DND-41 (cell line): ENCODE results near the gene PLEKHA6.

Source experiments
- ATAC-seq: fragments of 200-7000 bp; cut with Tn5 transposase; 3 replicates; pipeline ENCODE4 v1.9.1; 2021; ENCODE audit warnings: low read depth; ENCODE audit not compliant: insufficient read depth
- DNase-seq: peaks from one replicate; pipeline ENCODE4 v3.0.0-alpha.2; 2020
- H2AFZ ChIP-seq: 2 replicates; pipeline ENCODE4 v1.6.0; 2012; ENCODE audit warnings: low read depth, low read length
- H3K27ac ChIP-seq: 2 replicates; pipeline ENCODE4 v1.5.1; 2012; ENCODE audit warnings: low read length, inconsistent platforms
- H3K27me3 ChIP-seq: fragments of 200-600 bp; sonication (generic); 2 replicates; pipeline ENCODE4 v1.6.0; 2012; ENCODE audit warnings: low read length, mild to moderate bottlenecking, inconsistent platforms; ENCODE audit not compliant: insufficient read depth, poor library complexity
- H3K36me3 ChIP-seq: 2 replicates; pipeline ENCODE4 v1.5.1; 2012; ENCODE audit warnings: low read length, inconsistent platforms; ENCODE audit not compliant: insufficient read depth
- H3K4me1 ChIP-seq: 2 replicates; pipeline ENCODE4 v1.5.1; 2012; ENCODE audit warnings: mild to moderate bottlenecking, low read length; ENCODE audit not compliant: insufficient read depth
- H3K4me2 ChIP-seq: 2 replicates; pipeline ENCODE4 v1.6.0; 2012; ENCODE audit warnings: mild to moderate bottlenecking, moderate library complexity, low read length, inconsistent platforms; ENCODE audit not compliant: insufficient read depth
- H3K4me3 ChIP-seq, 2 experiments: fragments of 200-600 bp in 1 of 2; shearing (Covaris generic) in 1 of 2; 2 replicates each; pipeline ENCODE4 v1.5.1; 2012 to 2016; ENCODE audit warnings: inconsistent platforms in 2 of 2, low read length in 2 of 2, mild to moderate bottlenecking in 2 of 2, low read depth in 1 of 2, moderate library complexity in 1 of 2
- H3K79me2 ChIP-seq: 2 replicates; pipeline ENCODE4 v1.6.0; 2012; ENCODE audit warnings: low read length, inconsistent platforms; ENCODE audit not compliant: insufficient read depth
- H3K9ac ChIP-seq: 2 replicates; pipeline ENCODE4 v1.6.0; 2012; ENCODE audit warnings: low read depth, mild to moderate bottlenecking, inconsistent platforms, low read length, moderate library complexity
- H3K9me3 ChIP-seq: 2 replicates; pipeline ENCODE4 v1.5.1; 2012; ENCODE audit warnings: low read length, moderate library complexity, mild to moderate bottlenecking, inconsistent platforms; ENCODE audit not compliant: insufficient read depth, severe bottlenecking
- H4K20me1 ChIP-seq: 2 replicates; pipeline ENCODE4 v1.6.0; 2012; ENCODE audit warnings: low read length; ENCODE audit not compliant: insufficient read depth
- EZH2 ChIP-seq: IDR thresholded peaks from 3 replicates; pipeline ENCODE4 v1.6.1; 2012; ENCODE audit warnings: borderline replicate concordance, low read depth, mild to moderate bottlenecking, moderate library complexity, low read length, inconsistent platforms; ENCODE audit not compliant: severe bottlenecking
- TF ChIP-seq, protein P1 (sequence below): IDR thresholded peaks from 2 replicates; pipeline ENCODE4 v1.5.1; 2012; ENCODE audit warnings: borderline replicate concordance, low read length, moderate library complexity, mild to moderate bottlenecking; ENCODE audit not compliant: poor library complexity, severe bottlenecking; ENCODE audit errors: extremely low read depth

The PLEKHA6 gene

DNA sequence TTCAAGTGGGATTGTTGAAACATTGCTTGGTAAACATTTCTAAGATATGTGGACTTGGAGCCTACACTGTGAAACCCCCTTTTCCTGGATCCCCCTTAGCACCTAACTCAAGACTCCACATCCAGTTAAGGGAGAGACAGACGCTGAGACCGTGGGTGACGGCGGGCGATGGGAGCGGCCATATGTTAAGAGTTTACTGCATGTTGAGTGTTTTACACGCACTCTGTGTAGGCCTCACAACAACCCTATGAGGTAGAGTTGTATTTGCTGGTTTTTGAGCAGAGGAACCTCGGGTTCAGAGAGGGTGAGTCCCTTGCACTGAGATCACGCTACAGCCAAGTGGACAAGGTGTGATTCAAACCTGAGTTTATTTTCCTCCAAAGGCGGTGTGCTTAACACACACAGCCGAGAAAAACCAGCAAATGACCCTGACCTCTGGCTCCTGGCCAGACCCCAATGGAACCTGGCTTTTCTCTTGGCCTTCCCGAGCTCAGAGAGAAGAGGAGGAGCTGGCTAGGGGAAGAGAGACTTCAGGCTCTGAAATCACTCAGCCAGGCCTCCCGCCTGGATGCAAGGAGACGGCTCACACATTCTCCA, 99.0 kb downstream of the PLEKHA6 start:
- Histone ChIP-seq H3K4me1 (no peaks in the 10 kb centered on the region), H3K36me3 (no peaks in the 10 kb centered on the region), H3K4me3 (no peak overlapping the region), H3K9ac (no peak overlapping the region), H4K20me1 (peaks cover 3% of the 10 kb centered on the region; the same call in 1 of the 2 replicates), H3K79me2 (no peaks in the 10 kb centered on the region), H3K9me3 (no peaks in the 10 kb centered on the region), H3K27me3 (peaks cover 6% of the 10 kb centered on the region), H3K4me2 (no peak overlapping the region), H3K27ac (no peak overlapping the region), H2AFZ (no peak overlapping the region)
- ATAC-seq: no peak
- DNase-seq: no peak
- no peak for TF ChIP-seq EZH2
- TF ChIP-seq, protein P1, sequence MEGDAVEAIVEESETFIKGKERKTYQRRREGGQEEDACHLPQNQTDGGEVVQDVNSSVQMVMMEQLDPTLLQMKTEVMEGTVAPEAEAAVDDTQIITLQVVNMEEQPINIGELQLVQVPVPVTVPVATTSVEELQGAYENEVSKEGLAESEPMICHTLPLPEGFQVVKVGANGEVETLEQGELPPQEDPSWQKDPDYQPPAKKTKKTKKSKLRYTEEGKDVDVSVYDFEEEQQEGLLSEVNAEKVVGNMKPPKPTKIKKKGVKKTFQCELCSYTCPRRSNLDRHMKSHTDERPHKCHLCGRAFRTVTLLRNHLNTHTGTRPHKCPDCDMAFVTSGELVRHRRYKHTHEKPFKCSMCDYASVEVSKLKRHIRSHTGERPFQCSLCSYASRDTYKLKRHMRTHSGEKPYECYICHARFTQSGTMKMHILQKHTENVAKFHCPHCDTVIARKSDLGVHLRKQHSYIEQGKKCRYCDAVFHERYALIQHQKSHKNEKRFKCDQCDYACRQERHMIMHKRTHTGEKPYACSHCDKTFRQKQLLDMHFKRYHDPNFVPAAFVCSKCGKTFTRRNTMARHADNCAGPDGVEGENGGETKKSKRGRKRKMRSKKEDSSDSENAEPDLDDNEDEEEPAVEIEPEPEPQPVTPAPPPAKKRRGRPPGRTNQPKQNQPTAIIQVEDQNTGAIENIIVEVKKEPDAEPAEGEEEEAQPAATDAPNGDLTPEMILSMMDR: no peak

DNA sequence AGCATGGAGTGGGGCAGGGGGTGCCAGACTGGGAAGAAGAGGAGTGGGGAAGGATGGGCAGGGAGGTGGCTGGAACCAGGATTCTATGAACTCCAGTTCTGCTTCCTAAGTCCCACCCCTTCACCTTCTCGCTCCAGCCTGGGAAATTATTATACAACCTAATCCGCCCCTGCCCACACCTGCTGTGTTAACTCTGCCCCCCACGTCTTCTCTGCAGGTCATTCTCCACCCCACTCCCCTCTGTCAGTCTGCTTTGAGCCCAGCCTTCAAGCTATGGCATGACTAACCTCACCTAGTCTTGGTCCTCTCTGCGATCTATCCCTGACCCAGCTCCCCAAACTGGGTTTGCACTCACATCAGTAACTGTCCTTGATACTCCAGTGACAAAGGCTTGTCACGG, 99.9 kb downstream of the PLEKHA6 start:
- Histone ChIP-seq H3K9ac (no peak overlapping the region), H3K27ac (no peak overlapping the region), H3K79me2 (no peaks in the 10 kb centered on the region), H3K4me2 (no peak overlapping the region), H3K27me3 (peaks cover 8% of the 10 kb centered on the region), H3K9me3 (no peaks in the 10 kb centered on the region), H3K36me3 (no peaks in the 10 kb centered on the region), H3K4me3 (no peak overlapping the region), H3K4me1 (no peaks in the 10 kb centered on the region), H4K20me1 (peaks cover 6% of the 10 kb centered on the region; the same call in 1 of the 2 replicates), H2AFZ (no peak overlapping the region)
- DNase-seq (no peak), ATAC-seq (no peak)
- TF ChIP-seq EZH2: no peak
- TF ChIP-seq, protein P1: no peak

DNA sequence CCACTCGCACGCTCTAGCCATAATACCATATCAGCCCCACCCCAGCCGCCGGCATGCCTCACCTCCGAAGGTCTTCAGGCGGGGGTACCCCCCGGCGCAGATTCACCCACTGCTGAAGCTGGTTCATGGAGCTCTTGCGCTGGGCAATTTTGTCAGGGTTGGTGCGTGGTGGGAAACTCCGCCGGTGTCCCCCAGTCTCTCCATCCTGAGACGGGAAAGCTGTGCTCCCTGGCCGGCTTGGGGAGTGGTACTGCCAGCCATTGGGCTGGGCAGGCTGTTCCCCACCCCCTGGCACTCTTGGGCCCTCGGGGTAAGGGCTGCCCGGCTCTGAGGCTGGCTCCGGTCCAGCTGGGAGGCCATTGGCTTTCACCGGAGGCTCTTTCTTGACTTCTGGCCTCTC, 100.5 kb downstream of the PLEKHA6 start:
- Histone ChIP-seq H3K4me3 (no peak overlapping the region), H4K20me1 (peaks cover 6% of the 10 kb centered on the region; the same call in 1 of the 2 replicates), H3K79me2 (no peaks in the 10 kb centered on the region), H3K27me3 (peaks cover 13% of the 10 kb centered on the region), H3K4me2 (no peak overlapping the region), H3K9me3 (no peaks in the 10 kb centered on the region), H3K9ac (no peak overlapping the region), H3K36me3 (no peaks in the 10 kb centered on the region), H3K27ac (no peak overlapping the region), H2AFZ (no peak overlapping the region), H3K4me1 (no peaks in the 10 kb centered on the region)
- no peak for DNase-seq
- TF ChIP-seq EZH2: no peak
- TF ChIP-seq, protein P1: no peak
- ATAC-seq: no peak
